ENCODE results near the gene SPATA2.

Gene SPATA2

DNA sequence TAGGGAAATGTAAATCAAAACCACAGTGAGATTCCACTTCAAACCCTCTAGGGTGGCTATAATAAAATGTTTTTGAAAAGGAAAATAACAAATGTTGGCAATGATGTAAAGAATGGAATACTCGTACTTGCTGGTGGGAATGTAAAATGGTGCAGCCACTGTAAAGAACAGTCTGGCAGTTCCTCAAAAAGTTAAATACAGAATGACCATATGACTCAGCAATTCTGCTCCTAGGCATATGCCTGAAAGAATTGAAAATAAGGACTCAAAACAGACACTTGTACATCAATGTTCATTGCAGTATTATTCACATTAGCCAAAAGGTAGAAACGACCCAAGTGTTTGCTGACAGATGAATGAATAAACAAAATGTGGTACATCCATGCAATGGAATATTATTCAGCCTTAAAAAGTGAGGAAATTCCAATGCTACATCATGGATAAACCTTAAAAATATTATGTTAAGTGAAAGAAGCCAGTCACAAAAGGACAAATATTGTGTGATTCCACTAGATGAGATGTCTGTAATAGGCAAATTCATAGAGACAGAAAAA, 10.6 kb upstream of the SPATA2 start:
- H3K27ac ChIP-seq (ENCODE audit: low read depth, low read length): no peak overlapping the region
- no peaks in the 10 kb centered on the region for H3K9me3 ChIP-seq (ENCODE audit: control insufficient read depth, insufficient read depth, low read length)
- no peaks in the 10 kb centered on the region for H3K27me3 ChIP-seq (ENCODE audit: control insufficient read depth, insufficient read depth, low read length)
- H3K9ac ChIP-seq (ENCODE audit: low read depth, low read length): no peak overlapping the region
- H3K4me3 ChIP-seq (ENCODE audit: low read depth, low read length): no peak overlapping the region
- no peaks in the 10 kb centered on the region for H3K36me3 ChIP-seq (ENCODE audit: control insufficient read depth, insufficient read depth, low read length)
- no peaks in the 10 kb centered on the region for H3K4me1 ChIP-seq (ENCODE audit: control insufficient read depth, insufficient read depth, low read length)

DNA sequence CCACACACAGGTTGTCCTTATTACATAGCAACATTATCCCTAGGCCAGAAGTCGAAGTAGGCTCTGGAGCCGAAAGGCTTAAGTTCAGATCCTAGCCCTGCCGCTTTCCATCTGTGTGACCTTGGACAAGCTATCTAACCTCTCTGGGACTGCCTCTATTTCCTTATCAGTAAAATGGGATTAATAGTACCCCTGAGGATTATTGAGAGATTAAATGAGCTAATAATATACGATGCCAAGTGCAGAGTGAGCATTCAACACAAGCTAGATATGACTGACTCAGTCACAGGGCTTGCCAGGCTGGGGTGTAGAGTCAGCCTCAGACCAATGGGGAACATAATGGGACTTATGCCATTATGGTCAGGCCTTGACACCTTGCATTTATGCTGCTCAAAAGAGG, 8.9 kb upstream of the SPATA2 start:
- Histone ChIP-seq H3K4me1 (ENCODE audit: control insufficient read depth, insufficient read depth, low read length) (no peaks in the 10 kb centered on the region), H3K27ac (ENCODE audit: low read depth, low read length) (no peak overlapping the region), H3K9ac (ENCODE audit: low read depth, low read length) (no peak overlapping the region), H3K4me3 (ENCODE audit: low read depth, low read length) (no peak overlapping the region), H3K9me3 (ENCODE audit: control insufficient read depth, insufficient read depth, low read length) (no peaks in the 10 kb centered on the region), H3K27me3 (ENCODE audit: control insufficient read depth, insufficient read depth, low read length) (no peaks in the 10 kb centered on the region), H3K36me3 (ENCODE audit: control insufficient read depth, insufficient read depth, low read length) (no peaks in the 10 kb centered on the region)

DNA sequence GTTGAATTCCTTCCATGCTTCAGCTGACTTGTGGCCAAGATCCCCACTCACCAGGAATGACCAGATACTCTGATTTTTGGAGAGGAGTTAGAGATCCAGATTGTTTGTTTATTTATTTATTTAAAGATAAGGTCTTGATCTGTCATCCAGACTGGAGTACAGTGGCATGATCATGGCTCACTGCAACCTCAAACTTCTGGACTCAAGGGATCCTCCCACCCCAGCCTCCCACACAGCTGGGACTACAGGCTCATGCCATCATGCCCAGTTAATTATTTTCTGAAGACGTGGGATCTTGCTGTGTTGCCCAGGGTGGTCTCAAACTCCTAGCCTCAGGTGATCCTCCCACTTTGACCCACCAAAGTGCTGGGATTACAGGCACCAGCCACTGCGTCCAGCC, 4.1 kb upstream of the SPATA2 start:
- H3K9ac ChIP-seq (ENCODE audit: low read depth, low read length): no peak overlapping the region
- H3K4me3 ChIP-seq (ENCODE audit: low read depth, low read length): no peak overlapping the region
- H3K27me3 ChIP-seq (ENCODE audit: control insufficient read depth, insufficient read depth, low read length): no peaks in the 10 kb centered on the region
- H3K27ac ChIP-seq (ENCODE audit: low read depth, low read length): no peak overlapping the region
- no peaks in the 10 kb centered on the region for H3K9me3 ChIP-seq (ENCODE audit: control insufficient read depth, insufficient read depth, low read length)
- no peaks in the 10 kb centered on the region for H3K36me3 ChIP-seq (ENCODE audit: control insufficient read depth, insufficient read depth, low read length)
- H3K4me1 ChIP-seq (ENCODE audit: control insufficient read depth, insufficient read depth, low read length): peaks cover under 1% of the 10 kb centered on the region; the same call in 1 of the 2 replicates

DNA sequence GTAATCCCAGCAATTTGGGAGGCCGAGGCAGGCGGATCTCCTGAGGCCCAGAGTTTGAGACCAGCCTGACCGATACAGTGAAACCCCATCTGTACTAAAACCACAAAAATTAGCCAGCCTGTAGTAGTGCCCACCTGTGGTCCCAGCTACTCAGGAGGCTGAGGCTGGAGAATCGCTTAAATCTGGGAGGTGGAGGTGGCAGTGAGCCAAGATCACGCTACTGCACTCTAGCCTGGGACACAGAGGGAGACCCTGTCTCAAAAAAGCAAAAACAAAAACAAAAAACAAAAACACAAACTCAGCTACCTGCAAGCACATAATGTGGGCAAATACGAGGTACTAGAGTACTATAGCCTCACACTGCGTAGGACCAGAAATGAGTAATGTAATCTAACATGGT, 3.7 kb upstream of the SPATA2 start:
- no peak overlapping the region for H3K4me3 ChIP-seq (ENCODE audit: low read depth, low read length)
- H3K27ac ChIP-seq (ENCODE audit: low read depth, low read length): no peak overlapping the region
- no peaks in the 10 kb centered on the region for H3K27me3 ChIP-seq (ENCODE audit: control insufficient read depth, insufficient read depth, low read length)
- H3K9me3 ChIP-seq (ENCODE audit: control insufficient read depth, insufficient read depth, low read length): no peaks in the 10 kb centered on the region
- no peaks in the 10 kb centered on the region for H3K36me3 ChIP-seq (ENCODE audit: control insufficient read depth, insufficient read depth, low read length)
- H3K4me1 ChIP-seq (ENCODE audit: control insufficient read depth, insufficient read depth, low read length): peaks cover 5% of the 10 kb centered on the region
- H3K9ac ChIP-seq (ENCODE audit: low read depth, low read length): no peak overlapping the region

DNA sequence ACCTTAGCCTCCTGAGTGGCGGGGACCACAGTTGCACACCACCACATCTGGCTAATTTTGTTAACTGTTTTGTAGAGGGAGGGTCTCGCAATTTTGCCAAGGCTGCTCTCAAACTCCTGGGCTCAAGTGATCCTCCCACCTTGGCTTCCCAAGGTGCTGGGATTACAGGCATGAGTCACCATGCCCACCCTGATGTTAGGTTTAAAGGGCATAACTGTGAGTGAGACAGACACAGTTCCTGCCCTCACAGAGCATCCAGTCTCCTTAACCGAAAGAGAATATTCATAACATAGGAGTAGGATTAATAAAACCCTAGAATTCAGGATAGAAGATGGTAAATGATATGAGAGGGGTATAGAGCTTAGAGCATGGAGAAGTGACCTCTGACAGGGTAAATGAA, 3.1 kb upstream of the SPATA2 start:
- H3K9ac ChIP-seq (ENCODE audit: low read depth, low read length): no peak overlapping the region
- H3K27ac ChIP-seq (ENCODE audit: low read depth, low read length): no peak overlapping the region
- H3K27me3 ChIP-seq (ENCODE audit: control insufficient read depth, insufficient read depth, low read length): no peaks in the 10 kb centered on the region
- no peaks in the 10 kb centered on the region for H3K9me3 ChIP-seq (ENCODE audit: control insufficient read depth, insufficient read depth, low read length)
- H3K36me3 ChIP-seq (ENCODE audit: control insufficient read depth, insufficient read depth, low read length): no peaks in the 10 kb centered on the region
- peaks cover 6% of the 10 kb centered on the region for H3K4me1 ChIP-seq (ENCODE audit: control insufficient read depth, insufficient read depth, low read length)
- H3K4me3 ChIP-seq (ENCODE audit: low read depth, low read length): no peak overlapping the region

DNA sequence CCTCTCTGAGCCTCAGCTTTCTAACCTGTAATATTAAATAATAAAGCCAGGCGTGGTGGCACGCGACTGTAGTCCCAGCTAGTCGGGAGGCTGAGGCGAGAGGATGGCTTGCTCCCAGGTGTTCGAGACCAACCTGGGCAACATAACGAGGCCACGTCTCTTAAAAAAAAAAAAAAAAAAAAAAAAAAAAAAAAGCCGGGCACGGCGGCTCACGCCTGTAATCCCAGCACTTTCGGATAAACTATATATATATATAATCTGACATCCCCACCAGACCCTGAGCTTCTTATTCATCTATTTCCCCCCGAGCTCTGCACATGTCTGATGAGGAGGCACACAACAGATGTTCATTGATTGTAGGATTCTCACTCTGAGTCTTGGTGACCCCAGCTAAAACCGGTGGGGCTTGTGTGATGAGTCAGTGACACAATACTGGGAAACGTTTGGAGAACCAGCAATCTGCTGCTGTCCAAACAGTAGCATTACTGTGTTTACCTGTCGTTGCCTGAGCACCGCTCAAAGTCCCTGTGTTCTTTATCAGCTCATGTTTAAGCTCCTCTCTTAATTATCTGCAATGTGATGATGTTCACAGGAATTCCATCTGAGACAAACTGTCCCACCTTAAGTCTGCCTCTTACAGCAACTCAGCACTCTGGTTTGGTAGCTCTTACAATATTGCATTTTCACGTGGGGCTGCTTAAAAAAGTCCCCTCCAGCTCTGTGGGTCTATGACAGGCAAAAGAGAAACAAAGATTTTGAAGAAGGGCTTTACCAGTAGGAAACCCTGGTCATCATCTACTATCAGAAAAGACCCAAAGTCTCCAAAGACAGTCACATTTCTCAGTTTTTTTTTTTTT, 1.0 kb upstream of the SPATA2 start:
- peak overlapping the region; percentile 100 for H3K27ac ChIP-seq (ENCODE audit: low read depth, low read length)
- H3K27me3 ChIP-seq (ENCODE audit: control insufficient read depth, insufficient read depth, low read length): no peaks in the 10 kb centered on the region
- no peaks in the 10 kb centered on the region for H3K36me3 ChIP-seq (ENCODE audit: control insufficient read depth, insufficient read depth, low read length)
- H3K4me1 ChIP-seq (ENCODE audit: control insufficient read depth, insufficient read depth, low read length): peaks cover 6% of the 10 kb centered on the region
- H3K9me3 ChIP-seq (ENCODE audit: control insufficient read depth, insufficient read depth, low read length): no peaks in the 10 kb centered on the region
- H3K4me3 ChIP-seq (ENCODE audit: low read depth, low read length): peak overlapping the region; percentile 100
- H3K9ac ChIP-seq (ENCODE audit: low read depth, low read length): peak overlapping the region; percentile 100; the same call in 1 of the 2 replicates

DNA sequence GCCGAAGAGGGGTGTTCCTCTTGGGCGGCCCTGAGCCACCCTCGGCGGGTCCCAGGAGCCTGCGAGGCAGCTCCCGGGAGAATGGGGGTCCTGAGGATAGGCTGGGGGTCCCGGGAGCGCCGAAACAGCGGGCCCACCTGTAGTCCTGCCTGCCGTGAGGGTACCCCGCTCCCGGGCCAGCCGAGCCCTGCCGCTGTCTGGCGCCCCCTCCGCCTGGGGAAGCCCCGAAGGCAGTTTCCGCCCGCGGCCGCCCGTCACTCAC, 280 bp downstream of the SPATA2 start:
- no peaks in the 10 kb centered on the region for H3K36me3 ChIP-seq (ENCODE audit: control insufficient read depth, insufficient read depth, low read length)
- H3K9me3 ChIP-seq (ENCODE audit: control insufficient read depth, insufficient read depth, low read length): no peaks in the 10 kb centered on the region
- peak overlapping the region; percentile 100 for H3K27ac ChIP-seq (ENCODE audit: low read depth, low read length)
- H3K27me3 ChIP-seq (ENCODE audit: control insufficient read depth, insufficient read depth, low read length): no peaks in the 10 kb centered on the region
- H3K4me1 ChIP-seq (ENCODE audit: control insufficient read depth, insufficient read depth, low read length): peaks cover 6% of the 10 kb centered on the region
- peak overlapping the region; percentile 100 for H3K9ac ChIP-seq (ENCODE audit: low read depth, low read length)
- H3K4me3 ChIP-seq (ENCODE audit: low read depth, low read length): peak overlapping the region; percentile 100

DNA sequence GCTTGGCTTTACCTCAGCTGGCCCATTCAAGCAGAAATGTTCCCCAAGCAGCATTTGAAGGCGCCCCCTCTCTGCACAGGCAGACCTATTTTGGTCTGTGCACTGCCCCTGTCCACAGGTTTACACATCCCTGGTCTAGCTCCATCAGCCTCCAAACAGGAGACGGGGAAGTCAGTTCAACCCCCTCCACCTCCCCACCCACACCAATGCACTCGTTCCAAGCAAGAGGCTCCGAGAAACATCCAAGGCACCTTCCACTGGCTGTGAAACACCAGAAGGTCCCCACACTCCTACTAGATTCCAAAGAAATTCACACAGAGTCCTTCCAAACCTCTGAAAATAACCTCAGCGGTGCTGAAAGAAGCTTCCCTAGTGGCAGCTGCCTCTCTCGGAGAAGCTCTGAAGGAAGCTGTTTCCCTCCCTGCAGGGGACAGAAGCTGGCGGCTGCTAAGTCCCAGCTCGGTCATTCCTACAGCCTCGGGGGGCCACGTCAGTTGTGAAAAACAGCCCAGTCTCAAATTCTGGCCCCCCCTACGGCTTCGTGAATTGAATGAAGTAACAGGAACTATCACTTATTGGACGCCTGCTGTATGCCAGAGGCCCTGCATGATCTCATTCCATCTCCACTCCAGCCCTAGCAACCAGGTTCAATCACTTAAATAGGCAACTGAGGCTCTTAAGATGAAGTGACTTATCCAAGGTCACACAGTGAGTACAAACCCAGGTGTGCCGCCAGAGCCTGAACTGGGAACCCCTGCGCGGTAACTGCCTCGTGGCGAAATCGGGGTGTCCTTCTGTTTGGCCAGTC, 815 bp downstream of the SPATA2 start:
- Histone ChIP-seq H3K9me3 (ENCODE audit: control insufficient read depth, insufficient read depth, low read length) (no peaks in the 10 kb centered on the region), H3K4me3 (ENCODE audit: low read depth, low read length) (peak overlapping the region; percentile 100), H3K36me3 (ENCODE audit: control insufficient read depth, insufficient read depth, low read length) (no peaks in the 10 kb centered on the region), H3K4me1 (ENCODE audit: control insufficient read depth, insufficient read depth, low read length) (peaks cover 6% of the 10 kb centered on the region), H3K9ac (ENCODE audit: low read depth, low read length) (peak overlapping the region; percentile 100), H3K27me3 (ENCODE audit: control insufficient read depth, insufficient read depth, low read length) (no peaks in the 10 kb centered on the region), H3K27ac (ENCODE audit: low read depth, low read length) (peak overlapping the region; percentile 100)

DNA sequence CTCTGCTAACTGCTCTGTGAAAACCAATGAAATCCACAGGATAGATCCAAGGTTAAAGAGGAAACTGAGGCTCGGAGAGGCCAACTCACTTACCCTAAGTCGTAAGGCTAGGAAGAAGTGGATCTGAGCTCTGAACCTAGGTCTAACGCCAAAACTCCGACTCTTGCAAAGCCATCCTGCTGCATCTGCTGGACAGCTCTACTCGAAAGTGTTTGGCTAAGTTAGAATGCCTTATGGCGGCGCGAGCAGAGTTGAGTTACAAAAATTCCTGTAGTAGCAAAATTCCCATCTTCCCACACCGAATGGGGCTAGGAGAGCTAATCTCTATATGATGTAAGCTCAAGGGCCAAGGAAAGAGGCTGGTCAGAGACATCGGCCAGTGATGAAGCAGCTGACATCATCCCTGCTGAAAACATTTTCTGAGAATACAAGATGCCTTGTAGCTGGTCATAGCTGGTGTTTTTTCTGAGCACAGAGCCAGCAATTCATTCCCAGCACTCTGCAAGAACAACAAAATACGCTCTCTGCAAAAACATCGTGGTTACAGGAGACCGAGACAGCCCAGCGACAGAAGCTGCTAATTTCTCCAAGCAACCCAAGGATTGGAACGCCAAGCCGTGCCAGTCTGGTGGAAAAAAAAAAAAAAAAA, 1.8 kb downstream of the SPATA2 start:
- Histone ChIP-seq H3K9me3 (ENCODE audit: control insufficient read depth, insufficient read depth, low read length) (no peaks in the 10 kb centered on the region), H3K36me3 (ENCODE audit: control insufficient read depth, insufficient read depth, low read length) (peaks cover 3% of the 10 kb centered on the region; the same call in 1 of the 2 replicates), H3K4me1 (ENCODE audit: control insufficient read depth, insufficient read depth, low read length) (peaks cover 6% of the 10 kb centered on the region), H3K4me3 (ENCODE audit: low read depth, low read length) (peak overlapping the region; percentile 100; the same call in 1 of the 2 replicates), H3K9ac (ENCODE audit: low read depth, low read length) (no peak overlapping the region), H3K27ac (ENCODE audit: low read depth, low read length) (no peak overlapping the region), H3K27me3 (ENCODE audit: control insufficient read depth, insufficient read depth, low read length) (no peaks in the 10 kb centered on the region)

DNA sequence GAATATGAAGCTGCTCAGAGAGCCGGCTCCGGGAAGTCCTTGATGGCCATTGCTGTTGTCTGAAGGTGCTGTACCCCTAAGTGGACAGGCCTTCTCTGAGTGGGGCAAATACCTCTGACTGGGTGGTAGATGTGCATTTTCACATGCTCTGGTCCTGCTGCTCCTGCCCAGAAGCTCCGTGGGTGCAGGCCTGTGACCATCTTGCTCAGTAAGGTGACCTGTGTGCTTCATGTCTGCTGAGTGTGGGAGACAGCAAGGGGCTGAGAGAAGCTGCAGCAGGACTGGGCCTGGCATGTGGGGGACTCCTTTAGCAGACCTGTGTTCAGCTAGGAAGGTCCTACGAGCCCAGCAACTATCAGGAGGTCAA, 5.0 kb downstream of the SPATA2 start:
- no peak overlapping the region for H3K9ac ChIP-seq (ENCODE audit: low read depth, low read length)
- H3K9me3 ChIP-seq (ENCODE audit: control insufficient read depth, insufficient read depth, low read length): no peaks in the 10 kb centered on the region
- H3K4me1 ChIP-seq (ENCODE audit: control insufficient read depth, insufficient read depth, low read length): peaks cover 6% of the 10 kb centered on the region
- H3K27ac ChIP-seq (ENCODE audit: low read depth, low read length): no peak overlapping the region
- no peaks in the 10 kb centered on the region for H3K27me3 ChIP-seq (ENCODE audit: control insufficient read depth, insufficient read depth, low read length)
- no peak overlapping the region for H3K4me3 ChIP-seq (ENCODE audit: low read depth, low read length)
- peaks cover 27% of the 10 kb centered on the region for H3K36me3 ChIP-seq (ENCODE audit: control insufficient read depth, insufficient read depth, low read length)
